AG20443 (cell line): ENCODE measurements around the gene ABCC4.

Source experiments
- DNase-seq: peaks from one replicate; pipeline ENCODE4 v3.0.0; 2012; ENCODE audit warnings: low spot score, mixed read lengths

ABCC4 gene

DNA sequence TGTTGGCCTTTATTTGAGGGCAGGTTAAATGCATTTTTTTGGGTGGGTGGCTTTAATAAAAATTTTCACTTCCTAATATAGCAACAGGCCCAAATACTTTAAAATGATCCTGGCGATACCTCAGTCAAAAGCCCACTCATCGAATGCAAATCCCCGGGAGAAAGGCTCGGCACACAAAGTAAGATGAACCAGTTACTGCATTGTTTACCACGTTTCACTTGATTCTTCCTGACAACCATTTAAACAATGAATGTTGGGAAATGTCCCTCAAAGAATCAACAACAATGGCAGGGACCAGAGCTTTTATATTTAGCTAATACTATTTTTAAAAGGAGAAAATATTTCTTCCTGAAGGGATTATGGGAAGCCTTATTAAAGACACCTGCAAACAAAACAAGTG, 187.7 kb downstream of the ABCC4 start:
- no peak for DNase-seq

DNA sequence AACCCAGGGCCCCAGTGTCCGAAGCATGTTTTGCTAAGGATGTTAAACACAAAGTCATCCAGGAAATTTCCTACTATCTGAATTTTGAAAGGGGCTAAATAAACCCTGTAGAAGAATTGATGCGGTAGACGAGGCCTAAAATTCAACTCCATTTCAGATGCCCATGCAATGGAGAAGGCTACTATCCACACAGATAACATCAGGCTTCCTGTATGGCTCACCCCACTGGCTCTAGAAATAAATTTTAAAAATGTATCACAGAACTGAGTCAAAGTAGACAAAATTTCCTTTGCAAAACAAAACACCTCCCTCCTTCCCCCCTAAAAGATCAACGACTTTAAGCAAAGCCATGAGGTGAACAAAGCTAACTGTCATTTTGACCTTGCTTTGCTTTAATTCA, 188.4 kb downstream of the ABCC4 start:
- DNase-seq: no peak

DNA sequence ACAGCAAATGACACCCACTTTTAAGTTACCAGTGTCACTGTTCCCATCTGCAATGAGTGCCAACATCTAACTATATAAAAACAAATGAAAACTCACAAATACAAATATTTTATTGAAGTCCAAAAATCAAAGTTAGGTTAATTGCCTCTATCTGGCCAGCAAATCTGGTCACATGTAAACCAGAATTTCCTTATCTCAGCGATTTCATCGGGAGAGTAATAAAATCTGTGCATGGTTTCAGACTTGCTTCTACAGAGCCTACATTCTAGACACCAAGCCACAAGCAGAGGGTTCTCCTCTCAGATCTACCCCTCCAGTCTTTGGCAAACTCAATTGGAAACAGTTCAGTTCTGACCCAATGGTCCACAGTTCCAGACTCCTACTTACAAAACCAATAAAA, 189.6 kb downstream of the ABCC4 start:
- DNase-seq: no peak

DNA sequence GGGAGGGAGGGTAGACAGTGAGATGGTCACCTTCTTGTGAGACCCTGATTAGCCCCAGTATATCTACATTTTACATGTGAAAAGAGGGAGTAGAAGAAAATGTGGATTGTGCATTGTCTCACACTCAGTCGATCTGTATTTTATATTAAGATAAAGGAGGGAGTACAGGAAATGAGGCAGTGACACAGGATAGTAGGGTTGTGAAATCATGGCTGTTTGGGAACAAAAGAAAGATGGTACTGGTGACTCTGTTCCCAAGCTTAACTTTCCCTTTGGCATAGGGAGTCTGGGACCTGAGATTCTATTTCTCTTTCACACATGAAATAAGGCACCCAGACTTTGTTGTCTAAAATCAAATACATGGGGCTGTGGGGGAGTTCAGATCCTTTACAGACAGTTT, 194.7 kb downstream of the ABCC4 start:
- no peak for DNase-seq

DNA sequence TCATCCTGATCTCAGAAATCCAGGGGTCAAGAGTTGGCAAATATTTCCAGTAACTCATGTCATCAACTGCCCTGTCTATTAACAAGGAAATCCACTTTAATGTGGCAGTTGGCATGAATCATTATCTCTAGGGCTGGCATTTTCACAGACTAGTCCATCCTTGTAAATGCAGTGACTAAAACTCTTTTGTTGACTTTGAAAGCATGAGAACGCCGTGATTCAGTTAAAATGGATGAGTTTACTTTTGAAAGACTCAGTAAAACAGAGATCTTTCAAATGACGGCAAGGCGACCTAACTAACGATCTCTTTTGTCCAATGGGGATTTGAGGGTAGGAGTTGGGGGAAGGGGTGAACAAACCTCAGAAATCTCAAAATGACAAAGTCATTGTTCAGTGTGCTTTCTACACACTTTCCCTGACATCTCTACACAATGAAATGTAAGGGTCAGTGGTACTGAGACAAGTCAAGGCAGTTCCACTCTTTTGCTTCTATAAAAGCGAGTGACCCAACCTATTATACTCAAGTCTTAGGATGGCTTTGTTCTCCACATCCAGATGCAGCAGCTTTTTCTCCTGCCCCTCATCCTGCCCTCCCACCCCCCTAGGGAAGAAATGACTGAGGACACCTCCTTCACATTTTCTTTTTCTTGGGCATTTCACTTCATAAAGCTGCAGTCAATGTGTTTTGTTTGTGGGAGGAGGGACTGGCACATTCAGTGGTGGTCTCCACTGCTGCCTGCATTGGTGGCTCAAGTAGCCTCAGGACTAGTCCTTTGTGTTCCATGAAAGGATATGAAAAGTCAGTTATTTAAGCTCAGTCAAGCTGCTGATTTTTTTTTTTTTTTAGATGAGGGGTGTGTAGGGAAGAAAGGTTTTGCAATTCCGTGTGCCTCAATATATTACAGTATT, 200.5 kb downstream of the ABCC4 start:
- no peak for DNase-seq

DNA sequence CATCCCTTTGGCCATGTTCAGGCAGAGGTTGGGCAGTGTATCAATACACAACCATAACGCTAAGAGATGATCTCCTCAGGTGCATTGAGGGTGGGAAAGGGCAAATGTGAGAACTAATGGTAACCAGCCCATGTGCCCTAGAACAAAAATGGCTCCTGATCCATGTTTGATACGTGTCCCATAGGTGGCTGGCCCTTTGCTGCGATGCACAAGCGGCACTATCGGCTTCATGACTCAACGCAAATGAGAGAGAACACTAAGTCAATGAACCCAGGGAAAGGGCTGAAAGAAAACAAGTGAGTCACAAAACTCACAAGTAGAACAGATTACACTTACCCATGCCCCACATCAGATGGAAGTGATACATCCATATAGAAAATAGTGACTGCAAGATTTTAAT, 201.7 kb downstream of the ABCC4 start:
- no peak for DNase-seq

DNA sequence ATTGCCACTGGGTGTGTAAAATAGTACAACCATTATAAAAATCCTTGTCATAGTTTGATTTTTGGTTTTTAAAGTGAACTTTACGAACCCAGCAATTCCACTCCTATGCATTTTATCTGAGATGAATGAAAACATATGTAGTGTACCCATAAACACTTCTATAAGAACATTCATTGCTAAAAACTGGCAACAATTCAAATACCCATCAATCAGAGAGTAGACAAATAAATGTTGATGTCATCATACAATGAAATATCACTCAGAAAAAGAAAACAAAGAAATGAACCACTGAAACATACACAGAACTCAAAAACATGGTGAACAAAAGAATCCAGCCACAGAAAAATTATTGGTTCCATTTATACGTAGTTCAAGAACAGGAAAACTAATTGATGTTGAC, 202.3 kb downstream of the ABCC4 start:
- no peak for DNase-seq

DNA sequence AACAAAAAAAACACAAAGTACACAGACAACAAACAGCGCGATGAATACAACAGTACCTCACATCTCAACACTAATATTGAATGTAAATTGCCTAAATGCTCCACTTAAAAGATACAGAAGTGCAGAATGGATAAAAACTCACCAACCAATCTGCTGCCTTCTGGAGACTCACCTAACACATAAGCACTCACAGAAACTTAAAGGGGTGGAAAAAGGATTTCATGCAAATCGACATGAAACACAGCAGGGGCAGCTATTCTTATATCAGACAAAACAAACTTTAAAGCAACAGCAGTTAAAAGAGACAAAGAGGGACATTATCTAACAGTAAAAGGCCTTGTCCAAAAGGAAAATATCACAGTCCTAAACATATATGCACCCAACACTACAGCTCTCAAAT, 209.5 kb downstream of the ABCC4 start:
- no peak for DNase-seq

DNA sequence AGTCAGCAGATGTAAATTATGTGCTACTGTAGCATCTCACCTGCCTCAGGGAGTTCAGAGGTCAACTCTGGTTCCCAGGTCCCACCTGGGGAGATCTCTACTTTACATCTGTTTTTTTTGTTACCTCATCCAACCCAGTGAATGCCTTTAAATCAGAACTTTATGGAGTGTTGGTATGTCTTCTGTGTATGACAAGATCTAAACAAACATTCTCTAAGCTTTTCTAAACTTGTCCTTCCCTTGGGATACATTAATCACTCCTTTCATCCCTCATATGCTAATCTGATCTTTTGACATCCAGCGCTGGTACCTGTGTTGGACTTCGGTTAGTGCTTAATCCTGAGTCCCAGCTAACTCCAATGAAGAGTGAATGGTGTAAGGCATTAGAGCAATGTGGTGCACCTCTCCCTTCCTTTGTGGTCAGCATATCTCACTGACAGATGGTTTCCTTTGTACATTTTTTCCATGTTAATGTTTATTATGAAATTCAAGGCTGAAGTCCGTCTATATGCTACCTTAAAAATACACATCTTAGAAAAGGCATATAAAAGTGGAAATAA, 213.4 kb downstream of the ABCC4 start:
- no peak for DNase-seq

DNA sequence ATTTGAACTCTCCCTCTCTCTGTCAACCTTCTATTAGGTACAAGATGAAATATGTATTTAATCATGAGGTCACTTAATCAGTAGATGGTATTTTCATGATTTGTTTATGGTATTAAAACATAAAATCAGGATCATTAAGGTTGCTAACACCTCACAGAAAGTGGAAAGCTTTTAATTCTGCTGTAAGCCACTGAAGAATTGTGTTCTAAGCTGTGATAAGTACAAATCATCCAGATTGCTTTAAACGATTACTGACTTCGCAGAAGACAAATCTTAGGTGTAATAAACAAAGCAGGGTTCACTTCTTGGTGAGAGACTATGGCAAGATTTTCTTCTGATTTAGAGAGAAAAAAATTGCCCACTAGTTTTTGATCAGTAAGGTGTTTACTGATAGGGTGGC, 214.5 kb downstream of the ABCC4 start:
- no peak for DNase-seq

DNA sequence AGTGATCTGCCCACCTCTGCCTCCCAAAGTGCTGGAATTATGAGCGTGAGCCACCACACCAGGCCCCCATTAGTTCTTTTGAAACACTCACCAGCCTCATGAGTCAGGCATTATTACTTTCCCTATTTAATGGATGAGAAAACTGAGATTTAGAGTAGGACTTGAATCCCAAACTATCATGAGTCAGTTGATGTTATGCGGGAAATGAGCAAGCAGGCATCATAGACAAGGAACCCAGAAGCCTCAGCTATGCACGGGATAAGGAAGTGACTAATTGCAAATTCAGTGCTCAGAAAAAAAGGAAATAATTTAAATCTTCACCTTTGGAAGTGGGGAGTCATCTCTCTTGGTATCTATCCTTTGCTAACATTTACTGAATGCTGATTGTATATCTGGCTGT, 217.5 kb downstream of the ABCC4 start:
- peak; percentile 47 for DNase-seq

DNA sequence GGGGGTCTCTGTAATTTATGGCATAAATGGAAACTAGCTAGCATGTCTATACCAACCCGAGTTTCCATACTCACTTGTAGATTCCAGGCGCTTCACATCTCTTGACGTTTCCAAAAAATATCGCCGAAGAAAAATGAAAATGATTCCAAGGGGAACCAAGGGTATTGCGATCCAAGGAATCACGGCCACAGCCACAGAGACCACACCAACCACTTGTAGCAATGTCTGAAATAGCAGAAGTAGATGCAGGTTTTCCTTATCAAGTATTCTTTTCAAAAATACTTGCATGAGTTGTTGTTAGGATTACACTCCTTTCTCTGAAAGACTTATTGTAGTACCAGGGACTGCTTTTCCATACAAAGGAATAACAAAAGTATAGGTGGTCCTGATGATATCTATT, 218.2 kb downstream of the ABCC4 start:
- no peak for DNase-seq

DNA sequence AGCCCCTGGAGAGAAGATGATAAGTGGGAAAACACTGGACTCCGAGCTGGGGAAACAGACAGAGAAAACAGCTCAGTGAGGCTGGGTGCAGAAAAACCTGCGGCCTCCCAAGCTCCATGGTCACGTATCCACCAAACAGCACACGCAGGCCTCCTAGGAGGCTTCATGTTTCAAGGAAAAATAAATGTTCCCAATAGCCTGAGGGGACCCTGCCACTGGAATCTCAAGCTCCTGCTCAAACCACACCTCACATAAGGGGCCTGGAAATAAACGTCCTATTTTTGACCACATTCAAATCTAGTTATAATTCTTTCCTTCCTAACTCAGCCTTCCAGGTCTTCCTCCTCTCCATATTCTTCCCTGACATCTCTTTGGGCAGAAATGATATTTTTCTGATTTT, 225.7 kb downstream of the ABCC4 start:
- DNase-seq: no peak

DNA sequence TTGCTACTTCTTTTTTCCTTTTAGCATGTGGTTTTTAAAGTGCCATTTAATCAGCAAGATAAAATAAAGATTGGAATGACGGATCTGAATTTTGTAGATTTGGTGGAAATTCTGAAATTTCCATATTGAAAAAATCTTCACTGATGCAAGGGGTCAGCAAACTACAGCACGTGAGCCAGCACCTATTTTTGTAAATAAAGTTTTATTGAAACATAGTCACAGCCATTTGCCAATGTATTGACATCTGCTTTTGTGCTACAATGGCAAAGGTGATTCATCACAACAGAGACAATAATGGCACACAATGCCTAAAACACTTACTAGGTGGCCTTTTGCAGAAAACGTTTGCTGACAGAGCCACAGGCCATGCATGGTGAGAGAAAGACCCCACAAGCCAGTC, 226.4 kb downstream of the ABCC4 start:
- no peak for DNase-seq

DNA sequence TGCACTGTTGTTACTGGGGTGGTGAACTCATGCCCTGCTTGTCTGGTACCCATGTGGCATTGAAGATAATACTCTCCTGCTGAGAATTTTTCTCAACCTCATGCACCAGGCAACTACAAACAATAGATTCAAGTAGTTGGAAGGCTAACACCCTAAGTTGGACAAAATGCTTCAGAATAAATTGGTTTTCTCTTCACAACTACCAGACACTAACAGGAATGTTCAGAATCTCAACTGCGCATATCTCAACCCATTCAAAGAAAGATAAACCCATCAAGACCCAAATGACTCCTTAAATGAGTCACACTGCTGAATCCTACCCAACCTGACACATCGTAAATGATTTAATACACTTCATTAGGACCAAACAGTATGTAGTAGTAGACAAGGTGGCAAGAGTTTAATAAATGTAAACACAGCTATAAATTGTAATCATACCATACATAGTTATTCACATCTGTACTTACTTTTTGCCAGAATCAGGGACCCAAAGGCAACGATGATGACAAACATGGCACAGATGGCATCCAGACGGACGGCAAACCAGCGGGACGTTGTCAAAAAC, 227.4 kb downstream of the ABCC4 start:
- no peak for DNase-seq

DNA sequence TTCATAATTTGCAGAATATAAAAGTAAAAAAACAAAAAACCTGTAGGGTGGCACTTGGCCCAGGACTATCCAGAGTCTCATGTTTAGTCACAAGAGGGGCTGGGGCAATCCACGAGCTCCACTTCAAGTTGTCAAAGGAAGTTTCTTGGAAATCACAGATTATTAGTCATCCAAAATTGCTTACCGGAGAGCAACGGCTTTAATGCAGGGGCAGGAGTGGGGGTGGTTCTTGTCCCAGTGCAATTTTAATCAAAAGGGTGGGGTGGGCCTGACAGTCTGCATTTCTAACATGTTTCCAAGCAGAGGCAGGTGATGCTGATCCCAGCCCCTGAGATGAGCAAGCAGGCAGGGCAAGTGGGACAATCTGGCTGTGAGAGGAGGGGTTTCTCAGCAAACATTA, 233.9 kb downstream of the ABCC4 start:
- DNase-seq: peak; percentile 18

DNA sequence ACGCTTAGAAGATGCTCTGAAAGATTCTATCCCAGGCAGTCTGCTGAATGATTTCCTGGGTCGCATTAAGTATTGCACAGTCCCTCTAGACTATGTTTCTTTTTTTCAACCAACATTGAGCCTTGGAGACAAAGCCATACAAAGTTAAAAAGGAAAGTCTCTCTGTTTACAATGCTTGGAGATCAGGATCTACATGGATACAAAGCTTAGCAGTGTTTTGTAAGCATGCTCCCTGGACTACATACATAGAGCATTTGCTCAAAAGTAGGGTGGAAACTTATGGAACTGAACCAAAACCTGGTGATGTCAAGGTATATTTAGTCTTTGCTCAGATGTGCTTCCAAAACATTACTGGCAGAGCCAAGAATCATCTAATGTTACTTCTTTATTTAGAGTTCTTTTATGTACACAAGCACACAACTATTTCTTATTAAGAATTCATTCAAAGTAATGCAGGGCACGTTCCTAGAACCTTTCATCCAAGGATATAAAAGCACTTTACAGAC, 241.2 kb downstream of the ABCC4 start:
- DNase-seq: no peak

DNA sequence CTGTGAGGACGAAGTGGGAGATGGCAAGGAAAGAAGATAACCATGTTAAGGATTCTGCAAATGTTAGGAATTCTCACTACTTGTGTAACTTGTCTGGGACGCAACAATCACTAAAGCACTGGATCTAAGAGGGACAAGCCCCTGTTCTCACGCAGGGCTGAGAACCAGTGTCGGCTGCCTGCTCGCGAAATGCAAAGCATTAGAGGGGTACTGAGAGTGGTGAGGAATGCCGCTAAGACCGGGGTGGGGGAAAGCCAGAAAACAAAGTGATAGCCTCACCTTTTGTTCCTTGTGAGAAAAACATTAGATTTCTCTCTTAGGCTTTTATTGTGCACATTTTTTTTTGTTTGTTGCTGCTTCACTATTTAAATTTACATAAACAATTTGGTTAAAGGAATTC, 241.9 kb downstream of the ABCC4 start:
- no peak for DNase-seq

DNA sequence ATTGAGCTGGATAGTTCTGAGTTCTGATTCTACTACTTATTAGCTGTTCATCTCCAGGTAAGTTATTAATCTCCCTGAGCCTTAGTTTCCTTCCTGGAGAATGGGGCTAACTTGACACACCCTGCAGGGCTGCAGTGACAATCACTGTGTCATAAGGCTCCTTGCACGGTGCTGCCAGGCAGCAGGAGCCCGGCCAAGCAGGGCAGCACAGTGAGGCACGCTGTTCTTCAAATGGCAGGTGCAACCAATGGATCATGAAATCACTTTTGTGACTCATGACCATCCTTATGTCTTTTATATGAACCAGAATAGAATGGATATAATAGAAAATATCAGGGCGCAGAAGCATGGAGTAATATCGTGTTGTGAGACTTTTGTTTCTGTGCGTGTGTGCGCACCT, 242.6 kb downstream of the ABCC4 start:
- DNase-seq: no peak

DNA sequence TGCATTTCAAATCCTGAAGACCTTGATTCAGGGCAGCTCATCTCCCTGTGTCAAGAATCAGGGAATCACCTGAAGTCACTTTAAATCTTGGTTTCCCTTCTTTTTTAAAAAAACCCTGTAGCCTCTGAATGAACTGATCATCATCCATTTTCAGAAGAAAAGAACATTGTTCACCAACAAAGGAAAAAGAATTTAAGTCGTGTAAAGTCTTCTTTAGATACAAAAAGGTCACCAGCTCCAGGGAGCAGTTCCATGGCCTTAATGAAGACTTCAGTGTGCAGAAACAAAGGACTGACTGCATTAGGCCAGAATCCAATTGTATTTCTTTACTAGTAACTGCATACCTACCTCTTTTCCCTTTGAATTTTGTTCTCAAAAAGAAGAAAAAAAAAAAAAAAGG, 245.0 kb downstream of the ABCC4 start:
- no peak for DNase-seq

DNA sequence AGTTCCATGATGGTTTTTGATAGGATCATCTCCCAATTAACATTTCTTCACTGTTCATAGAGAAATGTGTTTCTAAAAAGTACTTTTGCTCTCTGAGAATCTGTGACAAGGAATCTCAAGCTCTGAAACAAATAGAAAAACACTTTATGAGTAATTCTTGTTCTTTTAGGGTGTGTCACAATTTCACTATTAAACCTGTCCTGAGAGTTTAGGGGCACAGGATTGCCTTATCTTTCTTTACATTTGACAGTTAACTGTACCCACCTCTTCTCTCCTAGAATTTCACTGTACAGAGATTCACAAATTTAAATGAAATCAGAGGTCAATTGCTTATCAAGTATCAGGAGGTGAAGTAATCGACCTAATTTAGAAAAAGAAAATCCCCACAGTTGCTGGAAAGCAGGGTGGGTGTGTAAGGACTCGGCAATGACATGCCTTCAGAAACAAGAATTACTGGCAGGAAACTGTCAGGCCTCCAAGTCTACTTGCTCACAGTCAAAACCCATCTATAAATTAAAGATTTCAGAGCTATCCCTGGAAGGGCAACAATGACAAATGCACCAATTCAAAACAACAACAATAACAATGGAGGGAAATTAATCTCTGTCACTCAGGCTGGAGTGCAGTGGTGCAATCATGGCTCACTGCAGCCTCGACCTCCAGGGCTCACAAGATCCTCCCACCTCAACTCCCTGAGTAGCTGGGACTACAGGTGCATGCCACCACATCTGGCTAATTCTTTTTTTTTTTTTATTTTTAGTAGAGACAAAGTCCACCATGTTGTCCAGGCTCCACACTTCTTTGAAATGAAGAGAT, 250.2 kb downstream of the ABCC4 start:
- no peak for DNase-seq

DNA sequence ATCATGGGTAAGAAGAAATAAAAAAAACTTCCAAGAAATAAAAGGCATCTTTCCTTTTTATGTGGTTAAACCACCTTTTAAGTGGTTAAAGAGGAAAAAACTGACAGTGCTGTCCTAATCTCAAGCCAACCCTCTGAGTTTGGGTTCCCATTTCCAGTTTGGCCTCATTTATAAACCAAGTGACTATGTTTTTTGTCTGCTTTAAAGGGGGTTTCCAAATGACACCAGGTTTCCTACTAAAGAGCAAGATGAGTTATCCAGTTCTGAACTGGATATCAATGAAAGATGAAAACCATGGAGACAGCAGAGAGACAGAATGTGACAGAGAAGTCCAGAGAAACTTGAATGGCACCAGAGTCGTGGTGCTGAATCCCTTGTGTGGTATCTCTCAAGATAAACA, 251.5 kb downstream of the ABCC4 start:
- no peak for DNase-seq
